Trophoblast cell (in vitro differentiated cells and primary cell): ENCODE results near the gene CFHR3.
A peak's percentile ranks its signal among the peaks of the same experiment; 100 is the strongest.
"Not testable (repeated sequence)": the region's sequence is repeated elsewhere in the genome, so short reads cannot be mapped to it uniquely, and the experiment has no call there.

Experiments used
- DNase-seq, 2 donors: peaks; one replicate each; pipeline ENCODE4 v3.0.0-alpha.2; 2016
- H2AFZ ChIP-seq: 2 replicates; pipeline ENCODE4 v1.6.1; 2013; ENCODE audit warnings: low read length, moderate library complexity, mild to moderate bottlenecking; ENCODE audit not compliant: insufficient read depth, poor library complexity
- H2AK5ac ChIP-seq: 2 replicates; pipeline ENCODE4 v1.6.1; 2013; ENCODE audit warnings: mild to moderate bottlenecking, low read length
- H2BK120ac ChIP-seq: 2 replicates; pipeline ENCODE4 v1.6.1; 2013; ENCODE audit warnings: low read length, mild to moderate bottlenecking, moderate library complexity; ENCODE audit not compliant: insufficient read depth, poor library complexity
- H2BK12ac ChIP-seq: 2 replicates; pipeline ENCODE4 v1.6.1; 2013; ENCODE audit warnings: mild to moderate bottlenecking, low read length, moderate library complexity
- H2BK5ac ChIP-seq: 2 replicates; pipeline ENCODE4 v1.6.1; 2013; ENCODE audit warnings: low read length, low read depth, moderate library complexity, mild to moderate bottlenecking; ENCODE audit not compliant: poor library complexity
- H3K14ac ChIP-seq: 2 replicates; pipeline ENCODE4 v1.6.1; 2013; ENCODE audit warnings: mild to moderate bottlenecking, low read length
- H3K18ac ChIP-seq: 2 replicates; pipeline ENCODE4 v1.6.1; 2013; ENCODE audit warnings: mild to moderate bottlenecking, low read length
- H3K23ac ChIP-seq: 2 replicates; pipeline ENCODE4 v1.6.1; 2013; ENCODE audit warnings: low read length
- H3K27ac ChIP-seq: 2 replicates; pipeline ENCODE4 v1.5.1; 2013; ENCODE audit warnings: low read depth, mild to moderate bottlenecking, inconsistent platforms, low read length, moderate library complexity
- H3K27me3 ChIP-seq: 2 replicates; pipeline ENCODE4 v1.6.1; 2013; ENCODE audit warnings: inconsistent platforms, mild to moderate bottlenecking, low read length, moderate library complexity; ENCODE audit not compliant: insufficient read depth
- H3K36me3 ChIP-seq, 2 experiments: 1 replicate in 1 of 2; 2 replicates in 1 of 2; pipeline ENCODE4 v1.6.1; 2013; ENCODE audit warnings: low read length in 2 of 2, mild to moderate bottlenecking in 2 of 2, moderate library complexity in 1 of 2; ENCODE audit not compliant: insufficient read depth in 2 of 2, control insufficient read depth in 1 of 2
- H3K4ac ChIP-seq: 2 replicates; pipeline ENCODE4 v1.6.1; 2013; ENCODE audit warnings: low read depth, mild to moderate bottlenecking, low read length, moderate library complexity
- H3K4me1 ChIP-seq, 2 experiments: 1 replicate in 1 of 2; 2 replicates in 1 of 2; pipeline ENCODE4 v1.6.1; 2013; ENCODE audit warnings: low read length in 2 of 2, mild to moderate bottlenecking in 2 of 2, moderate library complexity in 1 of 2; ENCODE audit not compliant: insufficient read depth in 2 of 2, control insufficient read depth in 1 of 2
- H3K4me2 ChIP-seq: 2 replicates; pipeline ENCODE4 v1.6.1; 2013; ENCODE audit warnings: inconsistent platforms, mild to moderate bottlenecking, low read length, moderate library complexity
- H3K4me3 ChIP-seq: 2 replicates; pipeline ENCODE4 v1.5.1; 2013; ENCODE audit warnings: mild to moderate bottlenecking, low read depth, low read length, inconsistent platforms
- H3K79me1 ChIP-seq: one replicate; pipeline ENCODE4 v1.6.1; 2013; ENCODE audit warnings: low read length
- H3K79me2 ChIP-seq: 2 replicates; pipeline ENCODE4 v1.6.1; 2013; ENCODE audit warnings: low read length, mild to moderate bottlenecking; ENCODE audit not compliant: control insufficient read depth, insufficient read depth, poor library complexity
- H3K9ac ChIP-seq: 2 replicates; pipeline ENCODE4 v1.6.1; 2013; ENCODE audit warnings: mild to moderate bottlenecking, low read length
- H3K9me3 ChIP-seq: 2 replicates; pipeline ENCODE4 v1.6.1; 2013; ENCODE audit warnings: low read depth, mild to moderate bottlenecking, control low read depth, inconsistent platforms, low read length; ENCODE audit not compliant: insufficient read depth
- H4K12ac ChIP-seq: 2 replicates; pipeline ENCODE4 v1.6.1; 2013; ENCODE audit warnings: low read depth, mild to moderate bottlenecking, low read length, moderate library complexity
- H4K8ac ChIP-seq: 2 replicates; pipeline ENCODE4 v1.6.1; 2013; ENCODE audit warnings: low read depth, mild to moderate bottlenecking, low read length, moderate library complexity
- H4K91ac ChIP-seq: one replicate; pipeline ENCODE4 v1.6.1; 2013; ENCODE audit warnings: low read depth, mild to moderate bottlenecking, low read length, moderate library complexity
- WGBS: extraction: QIAGEN DNeasy Blood & Tissue Kit; methylation state at CpG from one replicate; pipeline ENCODE4 v1.1.7; 2013; ENCODE audit warnings: missing lambda C conversion rate; ENCODE audit not compliant: insufficient read length, insufficient coverage; ENCODE audit errors: extremely low coverage; 5-methylcytosine and 5-hydroxymethylcytosine counted together

The CFHR3 gene

DNA sequence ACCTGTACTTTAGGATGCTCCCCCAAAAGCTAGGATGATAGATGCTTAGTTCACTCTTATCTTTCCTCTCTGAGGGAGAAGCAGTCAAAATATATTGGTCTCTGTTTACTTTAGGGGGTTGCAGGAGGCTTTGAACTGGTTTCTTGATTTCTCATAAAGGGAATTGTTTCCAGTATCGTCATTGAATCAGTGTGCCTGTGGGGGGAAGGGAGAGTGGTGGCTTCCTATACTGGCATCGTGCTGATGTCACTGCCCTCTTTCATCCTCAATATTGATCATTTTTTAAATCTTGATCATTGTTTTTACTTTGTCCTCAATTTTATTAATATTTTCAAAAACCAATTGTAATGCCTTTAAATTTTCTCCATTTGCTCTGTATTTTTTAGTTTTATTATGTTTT, 40.2 kb upstream of the CFHR3 start:
- H3K27me3 ChIP-seq = no peaks in the 10 kb centered on the region
- no CpG with 5 or more reads among the region's 2 CpGs for WGBS
- H4K8ac ChIP-seq = no peak overlapping the region
- no peak overlapping the region for H2BK5ac ChIP-seq
- no peak overlapping the region for H3K4me2 ChIP-seq
- no peaks in the 10 kb centered on the region for H3K4me1 ChIP-seq
- no peak overlapping the region for H3K9ac ChIP-seq
- H4K91ac ChIP-seq = no peak overlapping the region
- no peaks in the 10 kb centered on the region for H3K79me1 ChIP-seq
- H3K4me3 ChIP-seq = no peak overlapping the region
- DNase-seq = no peak
- no peak overlapping the region for H3K14ac ChIP-seq
- no peak overlapping the region for H2AK5ac ChIP-seq
- H3K9me3 ChIP-seq = peaks cover 5% of the 10 kb centered on the region
- no peak overlapping the region for H3K4ac ChIP-seq
- no peak overlapping the region for H2BK120ac ChIP-seq
- H3K23ac ChIP-seq = no peak overlapping the region
- H3K79me2 ChIP-seq = no peaks in the 10 kb centered on the region
- H3K18ac ChIP-seq = no peak overlapping the region
- H2BK12ac ChIP-seq = no peak overlapping the region
- H2AFZ ChIP-seq = no peak overlapping the region
- peaks cover 0 to 3% of the 10 kb centered on the region in 2 experiments for H3K36me3 ChIP-seq
- H3K27ac ChIP-seq = no peak overlapping the region
- H4K12ac ChIP-seq = no peak overlapping the region

DNA sequence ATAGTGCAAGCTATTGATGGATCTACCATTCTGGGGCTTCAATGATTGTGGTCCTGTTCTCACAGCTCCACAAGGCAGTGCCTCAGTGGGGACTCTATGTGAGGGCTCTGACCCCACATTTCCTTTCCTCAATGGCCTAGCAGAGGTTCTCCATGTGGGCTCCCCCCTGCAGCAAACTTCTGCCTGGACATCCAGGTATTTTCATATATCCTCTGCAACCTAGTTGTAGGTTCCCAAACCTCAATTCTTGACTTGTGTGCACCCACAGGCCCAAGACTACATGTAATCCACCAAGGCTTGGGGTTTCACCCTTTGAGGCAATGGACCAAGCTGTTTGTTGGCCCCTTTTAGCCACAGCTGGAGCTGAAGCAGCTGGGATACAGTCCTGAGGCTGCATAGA, 35.9 kb upstream of the CFHR3 start:
- peaks cover 5% of the 10 kb centered on the region for H3K9me3 ChIP-seq

DNA sequence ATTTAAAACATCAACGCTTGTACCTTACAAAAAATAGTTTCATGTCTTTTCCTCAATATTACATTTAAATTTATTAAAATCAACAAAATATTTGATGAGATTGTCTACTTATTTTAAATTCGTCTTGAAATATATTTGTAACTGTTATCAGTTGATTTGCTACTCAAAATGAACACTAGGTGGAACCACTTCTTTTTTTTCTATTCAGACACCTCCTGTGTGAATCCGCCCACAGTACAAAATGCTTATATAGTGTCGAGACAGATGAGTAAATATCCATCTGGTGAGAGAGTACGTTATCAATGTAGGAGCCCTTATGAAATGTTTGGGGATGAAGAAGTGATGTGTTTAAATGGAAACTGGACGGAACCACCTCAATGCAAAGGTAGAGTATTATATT, 31.4 kb upstream of the CFHR3 start:
- WGBS = no CpG with 5 or more reads among the region's 6 CpGs
- H3K4me3 ChIP-seq = not testable (repeated sequence)

More for the DNA sequence above, 35.9 kb upstream of the CFHR3 start:
- H4K12ac ChIP-seq = no peak overlapping the region
- no peak overlapping the region for H4K8ac ChIP-seq
- no peaks in the 10 kb centered on the region for H3K27me3 ChIP-seq
- H2BK120ac ChIP-seq = no peak overlapping the region
- no peaks in the 10 kb centered on the region for H3K79me1 ChIP-seq
- H2BK12ac ChIP-seq = no peak overlapping the region
- no peak overlapping the region for H3K4me2 ChIP-seq
- H3K4me1 ChIP-seq = no peaks in the 10 kb centered on the region
- H3K14ac ChIP-seq = no peak overlapping the region
- no peak for DNase-seq
- no peak overlapping the region for H3K4me3 ChIP-seq
- H3K4ac ChIP-seq = no peak overlapping the region
- H3K36me3 ChIP-seq = peaks cover 0 to 3% of the 10 kb centered on the region in 2 experiments
- H3K27ac ChIP-seq = no peak overlapping the region
- H2AFZ ChIP-seq = no peak overlapping the region
- no peak overlapping the region for H3K9ac ChIP-seq
- no peak overlapping the region for H2BK5ac ChIP-seq
- H4K91ac ChIP-seq = no peak overlapping the region
- H3K23ac ChIP-seq = no peak overlapping the region
- H3K18ac ChIP-seq = no peak overlapping the region
- H3K79me2 ChIP-seq = no peaks in the 10 kb centered on the region
- H2AK5ac ChIP-seq = no peak overlapping the region

DNA sequence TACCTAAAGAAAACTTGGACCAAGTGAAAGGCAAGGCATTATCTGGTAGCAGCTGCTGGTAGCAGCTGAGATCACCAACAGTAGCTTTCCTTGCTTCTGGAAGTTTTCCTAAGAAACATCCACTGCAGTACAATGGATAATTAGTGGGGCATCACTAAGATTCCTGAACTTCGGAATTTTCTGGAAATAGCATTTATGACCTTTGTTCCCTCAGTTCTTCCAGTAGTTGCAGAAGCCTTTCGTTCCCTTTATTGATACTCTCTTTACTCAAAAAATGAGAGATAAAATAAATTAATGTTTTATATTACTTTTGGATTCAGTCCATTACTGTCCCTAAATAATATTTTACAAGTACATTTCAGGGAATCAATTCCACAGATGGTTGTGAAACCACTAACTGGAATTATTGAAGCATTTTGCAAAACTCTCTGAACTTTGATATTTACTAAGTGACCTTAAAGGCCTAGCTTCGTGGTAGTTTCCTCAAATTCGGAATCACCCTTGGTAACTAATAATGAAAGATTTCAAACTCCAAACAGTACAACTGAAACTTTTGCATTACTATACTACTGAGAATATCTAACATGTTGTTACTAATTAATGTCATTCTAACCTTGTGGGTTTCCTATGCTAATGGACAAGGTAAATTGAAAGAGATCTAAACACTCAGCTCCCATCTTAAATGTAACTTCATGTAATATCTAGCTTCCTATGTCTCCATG, 9.5 kb upstream of the CFHR3 start:
- not testable (repeated sequence) for H3K4me1 ChIP-seq, H2AK5ac ChIP-seq, H3K79me2 ChIP-seq, H3K4me3 ChIP-seq, H3K79me1 ChIP-seq, H3K9ac ChIP-seq, H3K27me3 ChIP-seq, H3K27ac ChIP-seq, H4K8ac ChIP-seq, H3K4me2 ChIP-seq, H3K14ac ChIP-seq, H4K12ac ChIP-seq, H2BK12ac ChIP-seq, H3K18ac ChIP-seq, DNase-seq, H3K23ac ChIP-seq, H3K4ac ChIP-seq, H2BK120ac ChIP-seq, H3K36me3 ChIP-seq, H4K91ac ChIP-seq, H2BK5ac ChIP-seq, H2AFZ ChIP-seq, H3K9me3 ChIP-seq
- no CpG with 5 or more reads among the region's 4 CpGs for WGBS

More for the DNA sequence above, 31.4 kb upstream of the CFHR3 start:
- not testable (repeated sequence) for H2AK5ac ChIP-seq, H3K4me2 ChIP-seq, H4K91ac ChIP-seq, H2BK12ac ChIP-seq, H3K27ac ChIP-seq, H2BK120ac ChIP-seq, H3K79me2 ChIP-seq, H3K9ac ChIP-seq, H4K12ac ChIP-seq, H3K36me3 ChIP-seq, H3K4ac ChIP-seq, H3K27me3 ChIP-seq, H4K8ac ChIP-seq, H2BK5ac ChIP-seq, H2AFZ ChIP-seq, H3K18ac ChIP-seq, H3K9me3 ChIP-seq, H3K14ac ChIP-seq, H3K4me1 ChIP-seq, H3K79me1 ChIP-seq, H3K23ac ChIP-seq
- peak; percentile 5 to 56 for DNase-seq
